PC-3 (cell line): ENCODE data around the gene FOXL3. TPM values are rescaled to one million over a fixed set of nuclear protein-coding genes. Genes with fewer than 3 reads are reported as not detected.

ENCODE experiments used
- ATAC-seq: fragments of 200-7000 bp; cut with Tn5 transposase; 2 replicates; pipeline ENCODE4 v1.9.1; 2020; ENCODE audit warnings: mild to moderate bottlenecking, moderate library complexity
- BruUV-seq: library from RNA; stranded (reverse); fragments of 400-500 nt; replicated peaks from 2 replicates; lab custom pipeline; 2021; lab: Mats Ljungman, UMichigan
- CTCF ChIA-PET: fragments of 300-600 bp; sonication (Branson Sonifier 250); formaldehyde crosslinking; loops from one replicate; lab custom pipeline; 2022; ENCODE audit warnings: antibody characterized with exemption; lab: Charles Lee
- POLR2A ChIA-PET: fragments of 300-600 bp; sonication (Branson Sonifier 250); formaldehyde crosslinking; loops from one replicate; lab custom pipeline; 2022; ENCODE audit warnings: antibody characterized with exemption; ENCODE audit not compliant: unreplicated experiment; lab: Charles Lee
- DNase-seq: peaks from one replicate; pipeline ENCODE4 v3.0.0-alpha.2; 2015
- H2AFZ ChIP-seq: fragments of 300-600 bp; sonication (generic); 2 replicates; pipeline ENCODE4 v1.6.0; 2016; ENCODE audit warnings: antibody characterized with exemption, low read length
- H3F3A ChIP-seq: fragments of 300-600 bp; sonication (generic); one replicate; pipeline ENCODE4 v1.6.0; 2017; ENCODE audit warnings: antibody characterized with exemption, low read length, control low read depth, mild to moderate bottlenecking; ENCODE audit not compliant: unreplicated experiment
- H3K27ac ChIP-seq: fragments of 300-600 bp; sonication (generic); 2 replicates; pipeline ENCODE4 v1.5.1; 2016; ENCODE audit warnings: mild to moderate bottlenecking, low read length
- H3K27me3 ChIP-seq: fragments of 300-600 bp; sonication (generic); 2 replicates; pipeline ENCODE4 v1.6.1; 2016; ENCODE audit warnings: low read length, mixed read lengths
- H3K36me3 ChIP-seq: fragments of 300-600 bp; sonication (generic); 2 replicates; pipeline ENCODE4 v1.6.1; 2016; ENCODE audit warnings: low read depth, mixed run types, low read length, mixed read lengths
- H3K4me1 ChIP-seq: fragments of 300-600 bp; sonication (generic); 2 replicates; pipeline ENCODE4 v1.5.1; 2016; ENCODE audit warnings: low read length; ENCODE audit not compliant: insufficient read depth
- H3K4me2 ChIP-seq: fragments of 300-600 bp; sonication (generic); 2 replicates; pipeline ENCODE4 v1.6.0; 2016; ENCODE audit warnings: low read length
- H3K4me3 ChIP-seq: fragments of 300-600 bp; sonication (generic); 2 replicates; pipeline ENCODE4 v1.5.1; 2016; ENCODE audit warnings: mild to moderate bottlenecking, low read length, mixed read lengths
- H3K79me2 ChIP-seq: fragments of 300-600 bp; sonication (generic); 2 replicates; pipeline ENCODE4 v1.6.1; 2017; ENCODE audit warnings: low read length, mixed read lengths
- H3K9ac ChIP-seq: fragments of 300-600 bp; sonication (generic); 2 replicates; pipeline ENCODE4 v1.6.0; 2016; ENCODE audit warnings: mild to moderate bottlenecking, low read length
- H3K9me2 ChIP-seq: fragments of 300-600 bp; sonication (generic); replicated peaks from 2 replicates; pipeline ENCODE4 v1.6.1; 2016; ENCODE audit warnings: mixed run types, low read length, mixed read lengths
- H3K9me3 ChIP-seq: fragments of 300-600 bp; sonication (generic); 2 replicates; pipeline ENCODE4 v1.6.1; 2016; ENCODE audit warnings: low read length, mixed read lengths
- H4K20me1 ChIP-seq: fragments of 300-600 bp; sonication (generic); 2 replicates; pipeline ENCODE4 v1.6.1; 2016; ENCODE audit warnings: low read length, mixed read lengths
- EZH2 ChIP-seq: fragments of 300-600 bp; sonication (generic); IDR thresholded peaks from one replicate; pipeline ENCODE4 v1.6.1; 2017; ENCODE audit warnings: antibody characterized with exemption, mild to moderate bottlenecking, low read length; ENCODE audit not compliant: unreplicated experiment
- EZH2phosphoT487 ChIP-seq: fragments of 300-600 bp; sonication (generic); IDR thresholded peaks from 2 replicates; pipeline ENCODE4 v1.6.1; 2018; ENCODE audit warnings: mild to moderate bottlenecking, antibody characterized with exemption, low read length, borderline replicate concordance
- intact Hi-C: fragments of 100-400 bp; cut with micrococcal nuclease; formaldehyde crosslinking; loops from 2 replicates; pipeline ENCODE4 v1.9.0; 2023
- total RNA-seq: library from RNA; depleted of rRNA; stranded (reverse); fragments of >200 nt; gene quantifications from 2 replicates; pipeline ENCODE4 v1.2.3, GENCODE V29; 2014
- TF ChIP-seq, protein P1 (sequence below): fragments of 300-600 bp; sonication (generic); conservative IDR thresholded peaks from 2 replicates; pipeline ENCODE4 v1.5.1; 2017; ENCODE audit warnings: antibody characterized with exemption, low read depth, mild to moderate bottlenecking, low read length

FOXL3 gene
- total RNA-seq, 1 experiment from 2014 or later: not detected

DNA sequence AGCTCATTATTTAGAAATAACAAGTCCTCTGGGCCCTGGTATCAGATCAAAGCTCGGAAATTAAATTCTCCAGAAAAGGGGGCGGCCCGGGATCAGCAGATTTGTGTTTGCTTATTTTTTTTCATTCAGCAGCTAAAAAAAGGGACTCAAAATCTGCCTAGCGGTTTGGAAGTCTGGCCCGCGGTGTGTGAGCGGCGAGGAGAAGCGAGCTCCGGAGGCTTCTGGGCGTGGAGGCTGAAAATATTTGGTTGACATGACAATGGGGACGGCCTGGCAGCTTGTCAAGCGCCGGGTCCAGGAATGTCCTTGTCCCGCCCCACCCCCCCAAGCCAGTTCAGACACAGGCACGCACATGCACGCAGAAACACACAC is 43.4 kb downstream of the FOXL3 start:
- intact Hi-C loops: loop anchor here (1.0 to 2.0 kb wide), 2 partner anchors 101 to 185 kb away; no protein-coding TSS in a partner anchor
- no peaks in the 10 kb centered on the region for H3K9me3 ChIP-seq
- ATAC-seq: peak; percentile 60
- peak; percentile 65 for DNase-seq
- no peaks in the 10 kb centered on the region for H4K20me1 ChIP-seq
- TSS peak; percentile 81 for BruUV-seq
- no peaks in the 10 kb centered on the region for H3F3A ChIP-seq
- no peak overlapping the region for H3K27ac ChIP-seq
- H3K9ac ChIP-seq: 0 out of 2 replicates have a peak overlapping the region, but pooled peaks have one; percentile 18
- no peaks in the 10 kb centered on the region for H3K79me2 ChIP-seq
- H3K4me2 ChIP-seq: peak overlapping the region; percentile 95
- no peaks in the 10 kb centered on the region for H3K36me3 ChIP-seq
- peak overlapping the region; percentile 69 for H3K4me3 ChIP-seq
- POLR2A ChIA-PET: interaction anchor here (0.5 to 1.1 kb wide), 4 partner anchors 8 to 480 kb away, joined by 4 to 14 read pairs (median 7); no protein-coding TSS in a partner anchor
- H3K9me2 ChIP-seq: no peaks in the 10 kb centered on the region
- H2AFZ ChIP-seq: peak overlapping the region; percentile 85
- CTCF ChIA-PET: interaction anchor here (0.7 to 1.9 kb wide), 7 partner anchors 8 to 308 kb away, joined by 3 to 8 read pairs (median 7); partner anchors contain the start of gene FAM20C
- H3K27me3 ChIP-seq: no peaks in the 10 kb centered on the region
- peaks cover 7% of the 10 kb centered on the region for H3K4me1 ChIP-seq
- TF ChIP-seq, protein P1, sequence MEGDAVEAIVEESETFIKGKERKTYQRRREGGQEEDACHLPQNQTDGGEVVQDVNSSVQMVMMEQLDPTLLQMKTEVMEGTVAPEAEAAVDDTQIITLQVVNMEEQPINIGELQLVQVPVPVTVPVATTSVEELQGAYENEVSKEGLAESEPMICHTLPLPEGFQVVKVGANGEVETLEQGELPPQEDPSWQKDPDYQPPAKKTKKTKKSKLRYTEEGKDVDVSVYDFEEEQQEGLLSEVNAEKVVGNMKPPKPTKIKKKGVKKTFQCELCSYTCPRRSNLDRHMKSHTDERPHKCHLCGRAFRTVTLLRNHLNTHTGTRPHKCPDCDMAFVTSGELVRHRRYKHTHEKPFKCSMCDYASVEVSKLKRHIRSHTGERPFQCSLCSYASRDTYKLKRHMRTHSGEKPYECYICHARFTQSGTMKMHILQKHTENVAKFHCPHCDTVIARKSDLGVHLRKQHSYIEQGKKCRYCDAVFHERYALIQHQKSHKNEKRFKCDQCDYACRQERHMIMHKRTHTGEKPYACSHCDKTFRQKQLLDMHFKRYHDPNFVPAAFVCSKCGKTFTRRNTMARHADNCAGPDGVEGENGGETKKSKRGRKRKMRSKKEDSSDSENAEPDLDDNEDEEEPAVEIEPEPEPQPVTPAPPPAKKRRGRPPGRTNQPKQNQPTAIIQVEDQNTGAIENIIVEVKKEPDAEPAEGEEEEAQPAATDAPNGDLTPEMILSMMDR: no peak
- TF ChIP-seq EZH2phosphoT487 (no peak), EZH2 (no peak)

DNA sequence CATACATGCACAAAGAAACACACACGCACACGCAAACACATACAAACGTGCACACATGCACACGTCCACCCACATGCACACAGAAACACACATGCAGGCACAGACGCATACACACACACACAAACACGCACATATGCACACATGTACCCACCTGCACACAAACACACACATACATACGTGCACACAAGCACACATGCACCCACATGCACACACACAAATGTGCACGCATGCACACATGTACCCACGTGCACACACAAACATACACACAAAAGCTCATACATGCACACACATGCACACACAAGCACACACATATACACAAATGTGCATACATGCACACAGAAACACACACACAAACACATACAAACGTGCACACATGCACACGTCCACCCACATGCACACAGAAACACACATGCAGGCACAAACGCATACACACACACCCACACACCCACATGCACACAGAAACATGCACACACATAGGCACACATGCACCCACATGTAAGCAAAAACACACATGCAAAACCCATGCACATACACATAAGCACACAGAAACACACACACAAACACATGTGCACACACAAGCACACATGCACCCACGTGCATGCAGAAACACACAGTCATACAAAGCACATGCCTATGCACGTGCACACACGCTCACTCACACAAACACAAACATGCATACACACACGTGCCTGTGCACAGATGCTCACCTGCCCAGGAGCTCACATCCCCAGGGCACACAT is 44.8 kb downstream of the FOXL3 start:
- ChIA-PET CTCF (no interaction called here), POLR2A (no interaction called here)
- Histone ChIP-seq H3K27ac (no peak overlapping the region), H3K9me2 (no peaks in the 10 kb centered on the region), H3K79me2 (no peaks in the 10 kb centered on the region), H3K4me2 (no peak overlapping the region), H3F3A (no peaks in the 10 kb centered on the region), H4K20me1 (no peaks in the 10 kb centered on the region), H3K9me3 (no peaks in the 10 kb centered on the region), H3K9ac (no peak overlapping the region), H3K36me3 (no peaks in the 10 kb centered on the region), H3K4me1 (peaks cover 7% of the 10 kb centered on the region), H3K27me3 (no peaks in the 10 kb centered on the region), H3K4me3 (no peak overlapping the region), H2AFZ (no peak overlapping the region)
- TF ChIP-seq, protein P1: no peak
- TF ChIP-seq EZH2 (no peak), EZH2phosphoT487 (no peak)
- intact Hi-C loops: no loop called here
- DNase-seq (no peak), ATAC-seq (no peak)
- BruUV-seq: no TSS peak
